ENCODE data around the gene ANKRD34B.

ANKRD34B gene

DNA sequence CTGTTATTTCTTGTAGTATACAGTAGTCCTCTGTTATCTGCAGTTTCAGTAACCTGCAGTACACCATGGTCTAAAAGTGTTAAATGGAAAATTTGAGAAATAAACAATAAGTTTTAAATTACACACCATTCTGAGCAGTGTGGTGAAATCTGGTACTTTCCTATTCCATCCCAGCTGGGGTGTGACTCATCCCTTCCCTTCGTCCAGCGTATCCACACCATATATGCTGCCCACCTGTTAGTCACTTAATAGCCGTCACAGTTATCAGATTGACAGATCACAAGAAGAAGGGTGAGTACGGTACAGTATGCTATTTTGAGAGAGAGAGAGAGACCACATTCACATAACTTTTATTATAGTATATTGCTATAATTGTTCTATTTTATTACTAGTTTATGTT lies 53.3 kb downstream of the ANKRD34B start:
- H3K4me3 ChIP-seq (ENCODE audit: insufficient read depth, low read length, poor library complexity, severe bottlenecking): no peak overlapping the region
- no peak overlapping the region for H3K27ac ChIP-seq (ENCODE audit: low read depth, low read length)
- no peaks in the 10 kb centered on the region for H3K9me2 ChIP-seq (replicated peaks; ENCODE audit: insufficient read depth, low read length)
- H3K79me2 ChIP-seq (ENCODE audit: insufficient read depth, low read length): no peaks in the 10 kb centered on the region
- H3K27me3 ChIP-seq (ENCODE audit: low read length): no peaks in the 10 kb centered on the region
- H3K36me3 ChIP-seq (ENCODE audit: low read length): no peaks in the 10 kb centered on the region
- no peak overlapping the region for H2AFZ ChIP-seq (ENCODE audit: low read depth, low read length, severe bottlenecking)
- no peaks in the 10 kb centered on the region for H4K20me1 ChIP-seq (ENCODE audit: low read depth, low read length)
- TF ChIP-seq CTCF (IDR thresholded peaks at IDR 0.05; ENCODE audit: insufficient read depth, low read length, poor library complexity, severe bottlenecking) (no peak), EZH2phosphoT487 (conservative IDR thresholded peaks at IDR 0.05; ENCODE audit: low read length) (no peak)
- H3K9me3 ChIP-seq (ENCODE audit: insufficient read depth, low read length): no peaks in the 10 kb centered on the region
- no peaks in the 10 kb centered on the region for H3F3A ChIP-seq (ENCODE audit: insufficient read depth)
- no peak overlapping the region for H3K9ac ChIP-seq (ENCODE audit: low read length)
- no peak overlapping the region for H3K4me2 ChIP-seq (ENCODE audit: low read depth, low read length, poor library complexity, severe bottlenecking)

GRCh38 chr5:80509362-80509761 lies 60.7 kb downstream of the ANKRD34B start:
- no peak overlapping the region for H3K4me2 ChIP-seq (ENCODE audit: low read depth, low read length, poor library complexity, severe bottlenecking)
- H3K27me3 ChIP-seq (ENCODE audit: low read length): no peaks in the 10 kb centered on the region
- no peak overlapping the region for H3K27ac ChIP-seq (ENCODE audit: low read depth, low read length)
- no peaks in the 10 kb centered on the region for H3K9me2 ChIP-seq (replicated peaks; ENCODE audit: insufficient read depth, low read length)
- no peak overlapping the region for H2AFZ ChIP-seq (ENCODE audit: low read depth, low read length, severe bottlenecking)
- no peaks in the 10 kb centered on the region for H3F3A ChIP-seq (ENCODE audit: insufficient read depth)
- no peak overlapping the region for H3K9ac ChIP-seq (ENCODE audit: low read length)
- no peaks in the 10 kb centered on the region for H3K36me3 ChIP-seq (ENCODE audit: low read length)
- no peaks in the 10 kb centered on the region for H4K20me1 ChIP-seq (ENCODE audit: low read depth, low read length)
- H3K4me3 ChIP-seq (ENCODE audit: insufficient read depth, low read length, poor library complexity, severe bottlenecking): no peak overlapping the region
- TF ChIP-seq EZH2phosphoT487 (conservative IDR thresholded peaks at IDR 0.05; ENCODE audit: low read length): no peak
- TF ChIP-seq CTCF (IDR thresholded peaks at IDR 0.05; ENCODE audit: insufficient read depth, low read length, poor library complexity, severe bottlenecking): no peak
- H3K79me2 ChIP-seq (ENCODE audit: insufficient read depth, low read length): no peaks in the 10 kb centered on the region
- no peaks in the 10 kb centered on the region for H3K9me3 ChIP-seq (ENCODE audit: insufficient read depth, low read length)

- Histone ChIP-seq H2AFZ (ENCODE audit: low read depth, low read length, severe bottlenecking) (no peak overlapping the region), H4K20me1 (ENCODE audit: low read depth, low read length) (no peaks in the 10 kb centered on the region), H3F3A (ENCODE audit: insufficient read depth) (no peaks in the 10 kb centered on the region), H3K9me3 (ENCODE audit: insufficient read depth, low read length) (no peaks in the 10 kb centered on the region), H3K36me3 (ENCODE audit: low read length) (no peaks in the 10 kb centered on the region), H3K4me3 (ENCODE audit: insufficient read depth, low read length, poor library complexity, severe bottlenecking) (no peak overlapping the region), H3K9ac (ENCODE audit: low read length) (no peak overlapping the region), H3K9me2 (replicated peaks; ENCODE audit: insufficient read depth, low read length) (no peaks in the 10 kb centered on the region), H3K4me2 (ENCODE audit: low read depth, low read length, poor library complexity, severe bottlenecking) (no peak overlapping the region), H3K27me3 (ENCODE audit: low read length) (no peaks in the 10 kb centered on the region), H3K27ac (ENCODE audit: low read depth, low read length) (no peak overlapping the region), H3K79me2 (ENCODE audit: insufficient read depth, low read length) (no peaks in the 10 kb centered on the region)
- TF ChIP-seq CTCF (IDR thresholded peaks at IDR 0.05; ENCODE audit: insufficient read depth, low read length, poor library complexity, severe bottlenecking): no peak
- no peak for TF ChIP-seq EZH2phosphoT487 (conservative IDR thresholded peaks at IDR 0.05; ENCODE audit: low read length)
Measured at GRCh38 chr5:80508844-80509243, 61.2 kb downstream of the ANKRD34B start.
